NT2/D1 (cell line): Measurements from ENCODE around the gene PRL.

ENCODE experiments used
- SUZ12 ChIP-seq: IDR thresholded peaks from 2 replicates; pipeline ENCODE4 v1.6.1; 2011; ENCODE audit not compliant: insufficient read length, insufficient read depth; ENCODE audit errors: extremely low read depth
- YY1 ChIP-seq: IDR thresholded peaks from 2 replicates; pipeline ENCODE4 v1.6.1; 2011; ENCODE audit not compliant: insufficient read length, insufficient read depth
- ZNF274 ChIP-seq: IDR thresholded peaks from 2 replicates; pipeline ENCODE4 v1.6.1; 2011; ENCODE audit warnings: mild to moderate bottlenecking, low read depth, low read length

DNA sequence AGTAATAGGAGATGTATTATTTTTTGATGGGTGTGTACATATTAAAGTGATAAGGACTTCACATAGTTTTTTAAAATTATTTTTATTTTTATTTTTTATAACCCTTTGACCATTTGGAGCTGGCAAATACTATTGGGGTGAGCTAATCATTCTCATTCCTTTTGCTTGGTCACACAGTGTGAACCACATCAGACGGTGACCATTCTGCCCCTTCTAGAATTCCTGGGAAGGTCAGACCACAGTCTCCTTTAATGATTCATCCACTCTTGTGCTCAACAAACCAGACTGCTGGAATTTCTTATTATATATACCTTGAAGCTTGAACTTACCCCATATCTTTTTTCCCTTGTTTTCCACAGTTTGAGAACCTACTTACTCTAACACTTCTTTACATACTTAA, 23.9 kb upstream of the PRL start:
- no peak for TF ChIP-seq ZNF274
- TF ChIP-seq YY1, result no peak
- no peak for TF ChIP-seq SUZ12
